H9 (cell line): ENCODE data around the gene FERMT2. TPM values are rescaled to one million over a fixed set of nuclear protein-coding genes. Genes with fewer than 3 reads are reported as not detected.
A peak's percentile ranks its signal among the peaks of the same experiment; 100 is the strongest.

Experiments
- DNase-seq: peaks from one replicate; pipeline ENCODE4 v3.0.0-alpha.2; 2017
- H2AFZ ChIP-seq: one replicate; pipeline ENCODE4 v1.6.1; 2013; ENCODE audit warnings: mild to moderate bottlenecking, low read length, control low read depth, moderate library complexity
- H2AK5ac ChIP-seq: 2 replicates; pipeline ENCODE4 v1.6.1; 2013; ENCODE audit warnings: low read length, control low read depth, mixed read lengths; ENCODE audit not compliant: insufficient read length
- H2BK120ac ChIP-seq: one replicate; pipeline ENCODE4 v1.6.1; 2013; ENCODE audit warnings: low read depth, mild to moderate bottlenecking, low read length, control low read depth, inconsistent platforms; ENCODE audit not compliant: poor library complexity, severe bottlenecking
- H2BK12ac ChIP-seq: 2 replicates; pipeline ENCODE4 v1.6.1; 2013; ENCODE audit warnings: low read length, control low read depth, mixed read lengths, low read depth; ENCODE audit not compliant: insufficient read length
- H2BK15ac ChIP-seq: 2 replicates; pipeline ENCODE4 v1.6.1; 2013; ENCODE audit warnings: low read depth, low read length, control low read depth
- H2BK20ac ChIP-seq: one replicate; pipeline ENCODE4 v1.6.1; 2013; ENCODE audit warnings: low read depth, mild to moderate bottlenecking, low read length, control low read depth, inconsistent platforms; ENCODE audit not compliant: poor library complexity, severe bottlenecking
- H2BK5ac ChIP-seq: 2 replicates; pipeline ENCODE4 v1.6.1; 2013; ENCODE audit warnings: low read length, control low read depth, mixed read lengths; ENCODE audit not compliant: insufficient read length
- H3K14ac ChIP-seq: 2 replicates; pipeline ENCODE4 v1.6.1; 2013; ENCODE audit warnings: low read length, control low read depth; ENCODE audit not compliant: insufficient read depth
- H3K18ac ChIP-seq: 2 replicates; pipeline ENCODE4 v1.6.1; 2013; ENCODE audit warnings: low read depth, mild to moderate bottlenecking, mixed read lengths, low read length, control low read depth; ENCODE audit not compliant: insufficient read length
- H3K23ac ChIP-seq: 2 replicates; pipeline ENCODE4 v1.6.1; 2013; ENCODE audit warnings: low read length, control low read depth, mixed read lengths, low read depth; ENCODE audit not compliant: insufficient read length
- H3K23me2 ChIP-seq: 2 replicates; pipeline ENCODE4 v1.6.1; 2013; ENCODE audit warnings: low read depth, mild to moderate bottlenecking, mixed read lengths, low read length, control low read depth; ENCODE audit not compliant: insufficient read length, poor library complexity, severe bottlenecking
- H3K27ac ChIP-seq: 2 replicates; pipeline ENCODE4 v1.5.1; 2013; ENCODE audit warnings: low read length, control low read depth, mixed read lengths, low read depth; ENCODE audit not compliant: insufficient read length
- H3K27me3 ChIP-seq: 2 replicates; pipeline ENCODE4 v1.6.1; 2013; ENCODE audit warnings: low read length, control low read depth, inconsistent platforms; ENCODE audit not compliant: insufficient read depth
- H3K4ac ChIP-seq: 2 replicates; pipeline ENCODE4 v1.6.1; 2013; ENCODE audit warnings: low read depth, mild to moderate bottlenecking, control low read depth, inconsistent platforms, low read length, moderate library complexity
- H3K4me1 ChIP-seq: 2 replicates; pipeline ENCODE4 v1.6.1; 2013; ENCODE audit warnings: low read length, control low read depth, inconsistent platforms; ENCODE audit not compliant: insufficient read depth
- H3K4me2 ChIP-seq: 2 replicates; pipeline ENCODE4 v1.6.1; 2013; ENCODE audit warnings: low read length, control low read depth, mixed read lengths; ENCODE audit not compliant: insufficient read length, insufficient read depth
- H3K56ac ChIP-seq: 2 replicates; pipeline ENCODE4 v1.6.1; 2013; ENCODE audit warnings: low read depth, mild to moderate bottlenecking, mixed read lengths, low read length, control low read depth; ENCODE audit not compliant: insufficient read length
- H3K79me1 ChIP-seq: 2 replicates; pipeline ENCODE4 v1.6.1; 2013; ENCODE audit warnings: low read depth, mild to moderate bottlenecking, moderate library complexity, low read length, control low read depth, inconsistent platforms; ENCODE audit not compliant: insufficient read depth, poor library complexity, severe bottlenecking
- H3K79me2 ChIP-seq: 2 replicates; pipeline ENCODE4 v1.6.1; 2013; ENCODE audit warnings: low read length, control low read depth, inconsistent platforms; ENCODE audit not compliant: insufficient read depth
- H3K9ac ChIP-seq: 2 replicates; pipeline ENCODE4 v1.6.1; 2013; ENCODE audit warnings: low read length, control low read depth, mixed read lengths; ENCODE audit not compliant: insufficient read length; ENCODE audit errors: extremely low read depth
- H3K9me3 ChIP-seq: one replicate; pipeline ENCODE4 v1.6.1; 2013; ENCODE audit warnings: low read depth, low read length, inconsistent platforms; ENCODE audit not compliant: control insufficient read depth
- H3T11ph ChIP-seq: one replicate; pipeline ENCODE4 v1.6.1; 2013; ENCODE audit warnings: mild to moderate bottlenecking, low read length, control low read depth, inconsistent platforms
- H4K20me1 ChIP-seq: one replicate; pipeline ENCODE4 v1.6.1; 2013; ENCODE audit not compliant: control insufficient read depth, insufficient read length, insufficient read depth
- H4K5ac ChIP-seq: 2 replicates; pipeline ENCODE4 v1.6.1; 2013; ENCODE audit warnings: low read depth, mild to moderate bottlenecking, mixed read lengths, low read length, control low read depth; ENCODE audit not compliant: insufficient read length
- H4K8ac ChIP-seq: replicated peaks from 2 replicates; pipeline ENCODE4 v1.6.1; 2013; ENCODE audit warnings: low read length, control low read depth, mixed read lengths, low read depth; ENCODE audit not compliant: insufficient read length
- H4K91ac ChIP-seq: 2 replicates; pipeline ENCODE4 v1.6.1; 2013; ENCODE audit warnings: low read depth, mild to moderate bottlenecking, moderate library complexity, mixed read lengths, low read length, control low read depth; ENCODE audit not compliant: insufficient read length
- H3K27ac Mint-ChIP-seq, 3 experiments: 2 replicates in 2 of 3; 3 replicates in 1 of 3; pipeline ENCODE4 v1.8.0; 2020 to 2021; ENCODE audit warnings: mixed read lengths in 3 of 3, mild to moderate bottlenecking in 1 of 3, moderate library complexity in 1 of 3
- H3K27me3 Mint-ChIP-seq: 2 replicates; pipeline ENCODE4 v1.8.0; 2021; ENCODE audit warnings: low read depth, mild to moderate bottlenecking, moderate library complexity, mixed read lengths
- H3K36me3 Mint-ChIP-seq, 3 experiments: 2 replicates in 2 of 3; 3 replicates in 1 of 3; pipeline ENCODE4 v1.8.0; 2020 to 2021; ENCODE audit warnings: low read depth in 3 of 3, mixed read lengths in 3 of 3; ENCODE audit not compliant: insufficient read depth in 1 of 3
- H3K4me1 Mint-ChIP-seq, 2 experiments: 2 replicates each; pipeline ENCODE4 v1.8.0; 2020; ENCODE audit warnings: mixed read lengths in 2 of 2
- H3K4me3 Mint-ChIP-seq, 2 experiments: 2 replicates in 1 of 2; 3 replicates in 1 of 2; pipeline ENCODE4 v1.8.0; 2020 to 2021; ENCODE audit warnings: mild to moderate bottlenecking in 2 of 2, mixed read lengths in 2 of 2, moderate library complexity in 1 of 2
- H3K9me3 Mint-ChIP-seq, 2 experiments: 2 replicates in 1 of 2; 3 replicates in 1 of 2; pipeline ENCODE4 v1.8.0; 2020; ENCODE audit warnings: mild to moderate bottlenecking in 2 of 2, mixed read lengths in 2 of 2, moderate library complexity in 1 of 2
- WGBS: extraction: QIAGEN DNeasy Blood & Tissue Kit; methylation state at CpG from one replicate; pipeline ENCODE4 v1.1.7; 2013; ENCODE audit warnings: missing lambda C conversion rate, low lambda C conversion rate, mixed read lengths; ENCODE audit not compliant: insufficient read length; ENCODE audit errors: extremely low coverage; 5-methylcytosine and 5-hydroxymethylcytosine counted together
- total RNA-seq: library from RNA; stranded (reverse); gene quantifications from 2 replicates; pipeline ENCODE4 v1.2.1, GENCODE V29; 2021
- TF ChIP-seq, protein P1 (sequence below): fragments of 200-600 bp; sonication (generic); conservative IDR thresholded peaks from 3 replicates; pipeline ENCODE4 v1.8.0; 2021; ENCODE audit warnings: antibody characterized with exemption, mild to moderate bottlenecking

The FERMT2 gene
- total RNA-seq, 1 experiment from 2014 or later, result 128 TPM

DNA sequence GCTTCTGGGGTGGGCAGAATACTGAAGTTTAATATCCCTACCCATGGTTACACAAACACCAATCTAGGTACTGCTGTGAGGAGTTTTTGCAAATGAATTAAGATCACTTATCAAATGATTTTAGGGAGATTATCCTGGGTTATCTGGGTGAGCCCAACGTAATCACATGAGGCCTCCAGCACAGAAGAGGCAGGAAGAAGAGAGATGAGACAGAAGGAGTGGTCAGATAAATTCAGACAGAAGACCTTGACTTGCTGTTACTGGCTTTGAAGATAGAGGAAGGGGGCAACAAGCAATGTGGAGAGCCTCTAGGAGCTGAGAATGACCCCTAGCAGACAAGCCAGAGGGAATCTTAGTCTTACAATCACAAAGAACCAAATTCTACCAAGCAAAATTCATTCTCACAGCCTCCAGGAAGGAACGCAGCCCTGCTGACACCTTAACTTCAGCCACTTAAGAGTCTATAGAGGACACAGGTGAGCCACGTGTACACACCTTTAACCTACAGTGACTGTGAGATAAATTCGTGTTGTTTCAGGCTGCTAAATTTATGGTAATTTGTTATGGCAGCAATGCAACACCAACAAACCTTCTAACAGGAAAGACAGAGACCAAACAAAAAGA lies 49.4 kb downstream of the FERMT2 start:
- H4K91ac ChIP-seq, result no peak overlapping the region
- no peak overlapping the region for H2BK12ac ChIP-seq
- H3K23ac ChIP-seq, result no peak overlapping the region
- H3K4ac ChIP-seq, result no peak overlapping the region
- no CpG with 5 or more reads among the region's 4 CpGs for WGBS
- no peak overlapping the region for H3K18ac ChIP-seq
- H3K79me1 ChIP-seq, result peaks cover 4% of the 10 kb centered on the region
- no peak overlapping the region for H2AK5ac ChIP-seq
- TF ChIP-seq, protein P1, sequence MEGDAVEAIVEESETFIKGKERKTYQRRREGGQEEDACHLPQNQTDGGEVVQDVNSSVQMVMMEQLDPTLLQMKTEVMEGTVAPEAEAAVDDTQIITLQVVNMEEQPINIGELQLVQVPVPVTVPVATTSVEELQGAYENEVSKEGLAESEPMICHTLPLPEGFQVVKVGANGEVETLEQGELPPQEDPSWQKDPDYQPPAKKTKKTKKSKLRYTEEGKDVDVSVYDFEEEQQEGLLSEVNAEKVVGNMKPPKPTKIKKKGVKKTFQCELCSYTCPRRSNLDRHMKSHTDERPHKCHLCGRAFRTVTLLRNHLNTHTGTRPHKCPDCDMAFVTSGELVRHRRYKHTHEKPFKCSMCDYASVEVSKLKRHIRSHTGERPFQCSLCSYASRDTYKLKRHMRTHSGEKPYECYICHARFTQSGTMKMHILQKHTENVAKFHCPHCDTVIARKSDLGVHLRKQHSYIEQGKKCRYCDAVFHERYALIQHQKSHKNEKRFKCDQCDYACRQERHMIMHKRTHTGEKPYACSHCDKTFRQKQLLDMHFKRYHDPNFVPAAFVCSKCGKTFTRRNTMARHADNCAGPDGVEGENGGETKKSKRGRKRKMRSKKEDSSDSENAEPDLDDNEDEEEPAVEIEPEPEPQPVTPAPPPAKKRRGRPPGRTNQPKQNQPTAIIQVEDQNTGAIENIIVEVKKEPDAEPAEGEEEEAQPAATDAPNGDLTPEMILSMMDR, result no peak
- no peaks in the 10 kb centered on the region for H3K9me3 ChIP-seq
- no peak overlapping the region for H2AFZ ChIP-seq
- peaks cover 4 to 30% (median 14%) of the 10 kb centered on the region in 3 experiments; a peak in 5 of 7 replicates for H3K36me3 Mint-ChIP-seq
- no peak overlapping the region; a peak in 1 of 5 replicates for H3K4me3 Mint-ChIP-seq
- no peaks in the 10 kb centered on the region for H3K27me3 ChIP-seq
- no peak overlapping the region for H3K4me2 ChIP-seq
- no peak for DNase-seq
- no peak overlapping the region for H3K27ac ChIP-seq
- H3K4me1 ChIP-seq, result peaks cover 2% of the 10 kb centered on the region; the same call in 1 of the 2 replicates
- no peaks in the 10 kb centered on the region for H3K27me3 Mint-ChIP-seq
- no peak overlapping the region for H2BK15ac ChIP-seq
- H4K20me1 ChIP-seq, result no peaks in the 10 kb centered on the region
- no peak overlapping the region for H2BK5ac ChIP-seq
- H3K4me1 Mint-ChIP-seq, result peaks cover 22 to 28% of the 10 kb centered on the region in 2 experiments
- peak overlapping the region; percentile 3 to 80 (median 49); a peak in 5 of 7 replicates for H3K27ac Mint-ChIP-seq
- H3T11ph ChIP-seq, result no peak overlapping the region
- no peak overlapping the region for H3K56ac ChIP-seq
- H3K23me2 ChIP-seq, result no peaks in the 10 kb centered on the region
- H3K14ac ChIP-seq, result no peak overlapping the region
- H2BK120ac ChIP-seq, result no peak overlapping the region
- no peak overlapping the region for H4K8ac ChIP-seq
- H3K79me2 ChIP-seq, result peaks cover 1% of the 10 kb centered on the region; the same call in 1 of the 2 replicates
- H4K5ac ChIP-seq, result no peak overlapping the region
- no peaks in the 10 kb centered on the region for H3K9me3 Mint-ChIP-seq
- no peak overlapping the region for H2BK20ac ChIP-seq
- no peak overlapping the region for H3K9ac ChIP-seq
